AG04450 (cell line): ENCODE measurements around the gene HSPG2. TPM values are rescaled to one million over a fixed set of nuclear protein-coding genes. Genes with fewer than 3 reads are reported as not detected.

ENCODE experiments used
- CTCF ChIA-PET: fragments of 300-600, 350-600 bp; formaldehyde crosslinking; extraction: SDS; loops from one replicate; lab custom pipeline; 2022; ENCODE audit warnings: antibody characterized with exemption, inconsistent platforms; lab: Charles Lee
- POLR2A ChIA-PET: fragments of 350-600 bp; formaldehyde crosslinking; extraction: SDS; loops from one replicate; lab custom pipeline; 2021; ENCODE audit warnings: antibody characterized with exemption, inconsistent platforms; lab: Yijun Ruan, JAX
- DNase-seq: peaks from one replicate; pipeline ENCODE4 v3.0.0-alpha.2; 2011; ENCODE audit warnings: low read depth, low spot score
- H3K27ac ChIP-seq: one replicate; pipeline ENCODE4 v1.5.1; 2012; ENCODE audit warnings: low read depth, low read length, control low read depth
- H3K27me3 ChIP-seq: one replicate; pipeline ENCODE4 v1.6.0; 2012; ENCODE audit warnings: low read length; ENCODE audit not compliant: control insufficient read depth, insufficient read depth
- H3K4me3 ChIP-seq: 2 replicates; pipeline ENCODE4 v1.5.1; 2011; ENCODE audit warnings: mild to moderate bottlenecking, low read depth, low read length, control low read depth
- H3K9me3 ChIP-seq: 2 replicates; pipeline ENCODE4 v1.5.1; 2012; ENCODE audit warnings: low read length; ENCODE audit not compliant: control insufficient read depth, insufficient read depth
- polyA plus RNA-seq: library from polyadenylated mRNA; depleted of rRNA; stranded (reverse); fragments of >200 nt; gene quantifications from 2 replicates; pipeline ENCODE4 v1.2.3, GENCODE V29; 2011
- TF ChIP-seq, protein P1 (sequence below): IDR thresholded peaks from 2 replicates; pipeline ENCODE4 v1.5.1; 2011; ENCODE audit warnings: low read depth, low read length, control low read depth, inconsistent platforms

The HSPG2 gene
- polyA plus RNA-seq, 1 experiment, result 9.7 TPM

DNA sequence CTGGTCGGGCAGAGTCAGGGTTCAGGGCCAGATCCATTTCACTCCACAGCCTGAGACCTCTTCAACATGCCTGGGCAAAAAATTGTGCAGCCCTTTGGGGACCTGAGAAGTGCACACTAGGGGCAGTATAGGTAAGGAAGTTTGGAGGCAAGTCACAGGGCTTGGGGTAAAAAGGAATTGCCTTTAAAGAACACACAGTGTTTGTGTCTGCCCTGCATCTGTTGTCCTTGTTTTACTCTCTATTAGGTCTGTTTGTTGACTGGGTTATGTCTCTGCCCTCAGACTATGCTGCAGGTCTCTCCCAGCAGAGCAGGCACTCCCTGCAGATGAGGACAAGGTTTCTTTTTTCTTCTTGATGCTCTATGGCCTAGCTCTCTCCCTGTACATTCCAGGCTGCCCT, 103.0 kb downstream of the HSPG2 start:
- TF ChIP-seq, protein P1, sequence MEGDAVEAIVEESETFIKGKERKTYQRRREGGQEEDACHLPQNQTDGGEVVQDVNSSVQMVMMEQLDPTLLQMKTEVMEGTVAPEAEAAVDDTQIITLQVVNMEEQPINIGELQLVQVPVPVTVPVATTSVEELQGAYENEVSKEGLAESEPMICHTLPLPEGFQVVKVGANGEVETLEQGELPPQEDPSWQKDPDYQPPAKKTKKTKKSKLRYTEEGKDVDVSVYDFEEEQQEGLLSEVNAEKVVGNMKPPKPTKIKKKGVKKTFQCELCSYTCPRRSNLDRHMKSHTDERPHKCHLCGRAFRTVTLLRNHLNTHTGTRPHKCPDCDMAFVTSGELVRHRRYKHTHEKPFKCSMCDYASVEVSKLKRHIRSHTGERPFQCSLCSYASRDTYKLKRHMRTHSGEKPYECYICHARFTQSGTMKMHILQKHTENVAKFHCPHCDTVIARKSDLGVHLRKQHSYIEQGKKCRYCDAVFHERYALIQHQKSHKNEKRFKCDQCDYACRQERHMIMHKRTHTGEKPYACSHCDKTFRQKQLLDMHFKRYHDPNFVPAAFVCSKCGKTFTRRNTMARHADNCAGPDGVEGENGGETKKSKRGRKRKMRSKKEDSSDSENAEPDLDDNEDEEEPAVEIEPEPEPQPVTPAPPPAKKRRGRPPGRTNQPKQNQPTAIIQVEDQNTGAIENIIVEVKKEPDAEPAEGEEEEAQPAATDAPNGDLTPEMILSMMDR, result no peak
- Histone ChIP-seq H3K27me3 (no peaks in the 10 kb centered on the region), H3K9me3 (peaks cover 15% of the 10 kb centered on the region), H3K27ac (no peak overlapping the region), H3K4me3 (no peak overlapping the region)
- CTCF ChIA-PET, result no interaction called here
- POLR2A ChIA-PET, result no interaction called here
- no peak for DNase-seq

DNA sequence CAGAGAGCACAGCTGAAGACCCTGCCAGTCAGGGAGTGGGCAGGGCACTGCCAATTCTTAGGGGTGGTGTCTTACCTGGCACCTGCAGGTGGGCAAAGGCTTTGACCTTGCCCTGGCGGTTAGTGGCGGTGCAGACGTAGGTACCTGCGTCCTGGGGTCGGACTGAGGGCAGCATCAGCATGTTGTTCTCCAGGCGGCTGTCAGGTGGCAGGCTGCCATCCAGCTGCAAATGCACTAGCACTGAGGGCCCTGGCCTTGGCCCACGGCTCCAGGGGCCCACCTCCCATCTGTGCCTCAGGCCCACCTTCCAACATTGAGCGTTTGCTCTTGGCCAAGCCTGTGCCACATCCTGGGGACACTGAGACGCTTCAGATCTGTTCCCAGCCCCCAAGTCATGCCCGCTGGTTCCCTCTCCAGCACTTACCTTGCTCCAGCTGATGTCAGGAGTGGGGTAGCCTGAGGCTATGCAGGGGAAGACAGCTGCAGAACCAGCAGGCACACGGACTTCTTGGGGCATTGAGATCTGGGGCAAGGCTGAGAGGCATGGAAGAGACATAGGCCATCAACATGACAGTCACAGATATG, 103.6 kb downstream of the HSPG2 start:
- ChIA-PET POLR2A (no interaction called here), CTCF (no interaction called here)
- no peaks in the 10 kb centered on the region for H3K27me3 ChIP-seq
- TF ChIP-seq, protein P1, result no peak
- DNase-seq, result no peak
- peaks cover 15% of the 10 kb centered on the region for H3K9me3 ChIP-seq
- no peak overlapping the region for H3K4me3 ChIP-seq
- no peak overlapping the region for H3K27ac ChIP-seq

DNA sequence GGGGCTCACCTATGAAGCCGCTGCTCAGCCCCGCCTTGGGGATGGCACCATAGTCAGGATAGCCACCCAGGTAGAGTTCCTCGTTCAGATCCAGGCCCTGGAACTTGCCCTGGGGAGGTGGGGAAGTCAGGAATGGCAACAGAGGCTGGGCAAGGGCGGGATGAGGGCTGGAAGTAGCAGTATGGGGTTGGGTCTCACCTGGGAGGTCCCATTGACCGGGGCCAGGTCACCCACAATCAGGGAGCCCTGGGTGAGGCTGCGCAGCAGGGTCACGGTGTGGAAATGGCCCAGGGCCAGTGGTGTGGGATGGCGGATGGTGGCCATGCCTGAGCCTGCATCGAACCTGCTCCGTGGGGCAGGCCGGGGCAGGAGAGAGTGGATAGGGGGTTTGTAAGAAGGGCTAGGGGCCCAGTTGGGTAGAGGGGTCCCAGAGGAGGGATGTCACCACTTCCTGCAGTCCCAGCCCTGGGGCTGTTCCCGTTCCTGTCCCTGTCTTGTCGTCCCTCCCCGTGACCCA, 105.6 kb downstream of the HSPG2 start:
- H3K27me3 ChIP-seq, result no peaks in the 10 kb centered on the region
- CTCF ChIA-PET, result interaction anchor here (0.6 kb wide), 1 partner anchor 53 kb away, joined by 8 read pairs; no protein-coding TSS in a partner anchor
- no peak overlapping the region for H3K27ac ChIP-seq
- TF ChIP-seq, protein P1, result no peak
- POLR2A ChIA-PET, result no interaction called here
- no peak overlapping the region for H3K4me3 ChIP-seq
- H3K9me3 ChIP-seq, result peaks cover 15% of the 10 kb centered on the region
- no peak for DNase-seq

DNA sequence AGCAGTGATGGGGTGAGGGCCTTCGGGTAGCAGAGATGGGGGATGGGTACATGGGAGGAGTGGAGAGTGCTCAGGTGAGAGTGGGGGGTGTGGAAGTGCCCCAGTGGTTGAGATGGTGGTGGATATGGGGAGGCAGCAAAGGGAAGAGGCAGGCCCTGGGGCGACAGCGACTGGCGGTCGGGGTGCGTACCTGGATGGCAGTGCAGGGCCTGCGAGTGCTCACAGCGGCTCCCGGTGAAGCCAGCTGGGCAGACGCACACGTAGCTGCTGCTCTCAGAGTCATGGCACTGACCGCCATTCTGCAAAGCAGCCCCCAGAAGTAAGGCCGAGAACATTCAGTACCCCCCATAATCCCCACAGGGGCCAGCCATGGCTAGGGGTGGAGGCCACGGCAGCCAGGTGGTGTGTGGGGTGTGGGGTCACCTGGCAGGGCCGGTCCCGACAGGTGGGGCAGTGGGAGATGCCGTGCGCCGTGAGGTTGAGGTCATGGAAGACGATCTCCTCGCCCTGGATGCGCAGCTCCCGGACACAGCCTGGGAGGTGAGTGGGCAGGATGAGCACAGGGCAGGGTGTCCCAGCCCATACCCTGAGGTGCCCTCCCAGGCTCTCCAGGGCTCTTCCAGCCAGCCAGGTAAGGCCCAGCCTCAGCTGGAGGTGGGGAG, 106.2 kb downstream of the HSPG2 start:
- ChIA-PET POLR2A (no interaction called here), CTCF (no interaction called here)
- no peaks in the 10 kb centered on the region for H3K27me3 ChIP-seq
- TF ChIP-seq, protein P1, result no peak
- DNase-seq, result no peak
- no peak overlapping the region for H3K27ac ChIP-seq
- no peak overlapping the region for H3K4me3 ChIP-seq
- H3K9me3 ChIP-seq, result peaks cover 15% of the 10 kb centered on the region

DNA sequence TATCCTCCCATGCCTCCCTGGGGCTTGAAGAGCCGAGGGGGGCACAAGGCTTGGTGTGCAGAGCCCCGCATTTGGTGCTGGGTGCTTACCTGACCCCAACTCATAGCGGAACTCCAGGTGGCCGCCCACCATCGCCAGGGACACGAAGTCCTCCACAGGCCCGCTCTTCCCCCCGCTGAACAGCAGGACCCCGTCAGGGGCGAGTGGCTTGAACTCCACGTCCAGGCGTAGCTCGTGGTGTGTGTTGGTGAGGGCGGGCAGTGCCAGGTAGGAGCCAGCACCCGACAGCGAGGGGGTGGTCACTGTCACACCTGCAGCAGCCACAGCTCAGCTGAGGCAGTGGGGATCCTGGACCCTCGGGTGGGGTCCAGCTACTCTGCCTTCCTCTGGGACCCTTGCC, 107.8 kb downstream of the HSPG2 start:
- CTCF ChIA-PET, result no interaction called here
- TF ChIP-seq, protein P1, result no peak
- no peak overlapping the region for H3K27ac ChIP-seq
- no peak for DNase-seq
- no peaks in the 10 kb centered on the region for H3K27me3 ChIP-seq
- no peak overlapping the region for H3K4me3 ChIP-seq
- POLR2A ChIA-PET, result no interaction called here
- peaks cover 8% of the 10 kb centered on the region for H3K9me3 ChIP-seq
